Measurements from ENCODE around the gene EXOC3.

DNA sequence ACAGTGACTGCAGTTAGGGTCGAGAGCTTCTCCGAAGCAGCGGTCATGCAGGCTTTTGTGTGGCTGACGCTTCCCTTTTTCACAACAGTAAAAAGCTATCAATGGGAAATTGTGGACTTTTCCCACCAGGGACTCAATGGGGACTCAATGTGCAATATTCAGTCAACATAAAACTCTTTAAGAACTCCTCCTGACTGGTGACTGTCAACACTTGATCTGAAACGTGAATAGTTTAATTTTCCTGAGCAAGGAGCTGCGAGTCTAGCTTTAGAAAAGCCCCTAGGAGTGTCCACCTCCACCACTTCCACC is 28.7 kb downstream of the EXOC3 start:
- TF ChIP-seq, protein P1, sequence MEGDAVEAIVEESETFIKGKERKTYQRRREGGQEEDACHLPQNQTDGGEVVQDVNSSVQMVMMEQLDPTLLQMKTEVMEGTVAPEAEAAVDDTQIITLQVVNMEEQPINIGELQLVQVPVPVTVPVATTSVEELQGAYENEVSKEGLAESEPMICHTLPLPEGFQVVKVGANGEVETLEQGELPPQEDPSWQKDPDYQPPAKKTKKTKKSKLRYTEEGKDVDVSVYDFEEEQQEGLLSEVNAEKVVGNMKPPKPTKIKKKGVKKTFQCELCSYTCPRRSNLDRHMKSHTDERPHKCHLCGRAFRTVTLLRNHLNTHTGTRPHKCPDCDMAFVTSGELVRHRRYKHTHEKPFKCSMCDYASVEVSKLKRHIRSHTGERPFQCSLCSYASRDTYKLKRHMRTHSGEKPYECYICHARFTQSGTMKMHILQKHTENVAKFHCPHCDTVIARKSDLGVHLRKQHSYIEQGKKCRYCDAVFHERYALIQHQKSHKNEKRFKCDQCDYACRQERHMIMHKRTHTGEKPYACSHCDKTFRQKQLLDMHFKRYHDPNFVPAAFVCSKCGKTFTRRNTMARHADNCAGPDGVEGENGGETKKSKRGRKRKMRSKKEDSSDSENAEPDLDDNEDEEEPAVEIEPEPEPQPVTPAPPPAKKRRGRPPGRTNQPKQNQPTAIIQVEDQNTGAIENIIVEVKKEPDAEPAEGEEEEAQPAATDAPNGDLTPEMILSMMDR (IDR thresholded peaks at IDR 0.05), result no peak
- TF ChIP-seq POLR2A (IDR thresholded peaks at IDR 0.05) (no peak), EP300 (IDR thresholded peaks at IDR 0.05) (no peak)

Measured in sigmoid colon (tissue), 4 donors.